Measurements from ENCODE around the gene NHLRC4. TPM values are rescaled to one million over a fixed set of nuclear protein-coding genes. Genes with fewer than 3 reads are reported as not detected.
A peak's percentile ranks its signal among the peaks of the same experiment; 100 is the strongest.

NHLRC4 gene
- total and polyA plus RNA-seq, 2 of the 8 experiments (the other 6 are each of a cell fraction or from before 2014, with no cell fraction given) = 0.60 to 0.76 TPM

DNA sequence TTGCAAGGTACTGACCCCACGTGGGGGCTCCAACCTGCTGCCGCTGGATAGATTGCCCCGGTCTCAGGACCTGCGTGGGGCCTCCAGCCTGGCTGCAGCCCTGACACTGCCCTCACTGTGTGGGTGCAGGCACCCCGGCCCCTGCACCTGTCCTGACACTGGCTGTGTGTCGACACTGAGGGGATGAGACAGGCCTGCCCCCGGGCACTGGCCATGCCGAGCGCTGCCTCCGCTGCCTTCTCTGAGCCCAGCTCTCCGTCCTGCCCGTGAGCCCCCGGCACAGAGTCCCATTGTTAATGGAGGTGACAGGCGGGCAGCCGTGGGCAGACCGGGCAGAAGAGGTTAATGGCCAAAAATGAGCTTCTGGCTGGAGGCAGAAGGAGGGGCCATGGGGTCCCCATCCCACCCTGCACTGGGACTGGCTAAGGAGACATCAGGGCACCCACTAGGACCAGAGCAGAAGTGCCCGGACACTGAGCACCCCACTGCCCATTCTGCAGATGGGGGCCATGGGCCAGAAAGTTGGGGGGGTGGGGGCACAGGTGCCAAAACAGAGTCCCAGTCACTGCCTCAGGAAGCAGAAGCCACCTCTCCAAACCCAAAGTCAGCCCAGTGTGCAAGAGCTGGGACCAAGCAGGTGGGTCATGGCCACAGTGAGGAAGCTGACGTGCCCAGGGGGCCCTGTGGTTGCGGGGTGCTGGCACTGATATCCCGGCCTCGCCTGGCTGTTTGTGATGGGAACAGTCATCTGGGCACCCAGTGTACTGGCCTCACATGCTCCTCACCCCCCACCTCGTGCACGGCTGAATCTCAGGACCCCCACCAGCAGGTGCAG, 9.1 kb upstream of the NHLRC4 start:
- peaks cover 0 to 3% of the 10 kb centered on the region in 2 experiments for H4K20me1 ChIP-seq (replicated peaks in 1 of 2; ENCODE audit: control insufficient read depth in 1 of 2, insufficient read depth in 2 of 2, low read length in 2 of 2)
- peaks cover 22 to 40% (median 32%) of the 10 kb centered on the region in 4 experiments; a peak in 6 of 7 replicates for H3K27me3 ChIP-seq (replicated peaks in 1 of 4; ENCODE audit: control insufficient read depth in 3 of 4, extremely low read depth in 1 of 4, insufficient read depth in 3 of 4, low read length in 3 of 4)
- no peak overlapping the region for H4K5ac ChIP-seq (ENCODE audit: insufficient read length, low read depth, low read length)
- H2BK5ac ChIP-seq (ENCODE audit: low read depth, low read length) = no peak overlapping the region
- no peak overlapping the region for H2AK5ac ChIP-seq (ENCODE audit: low read depth, low read length)
- no peak overlapping the region for H4K91ac ChIP-seq (replicated peaks; ENCODE audit: insufficient read length, low read length)
- no peaks in the 10 kb centered on the region; the same call in 1 of the 2 replicates for H3K79me1 ChIP-seq (ENCODE audit: low read depth, low read length)
- H3K9ac ChIP-seq (replicated peaks in 1 of 4; ENCODE audit: extremely low read depth in 1 of 4, low read depth in 3 of 4, low read length in 3 of 4) = no peak overlapping the region
- H3K18ac ChIP-seq (ENCODE audit: extremely low read depth, low read length) = no peak overlapping the region
- no peaks in the 10 kb centered on the region for H3K9me3 ChIP-seq (ENCODE audit: insufficient read depth in 2 of 2, low read depth in 1 of 2, low read length in 1 of 2)
- no peak overlapping the region for H2BK20ac ChIP-seq (ENCODE audit: low read length)
- FAIRE-seq = no peak
- H3K36me3 ChIP-seq (ENCODE audit: control insufficient read depth in 2 of 4, insufficient read depth in 4 of 4, low read length in 3 of 4) = peaks cover 0 to under 1% (median 0%) of the 10 kb centered on the region in 4 experiments; a peak in 1 of 8 replicates
- no peak overlapping the region for H2BK15ac ChIP-seq (ENCODE audit: low read length)
- H2BK120ac ChIP-seq (replicated peaks; ENCODE audit: low read depth, low read length) = no peak overlapping the region
- no peaks in the 10 kb centered on the region for H3K79me2 ChIP-seq (ENCODE audit: control insufficient read depth in 1 of 2, insufficient read depth in 2 of 2, low read length in 2 of 2)
- 85% methylated on average over 16 of the region's 23 CpGs; no CpG with 5 or more reads in 1 of the 2 experiments for WGBS, 2 experiments (ENCODE audit: extremely low coverage in 1 of 2, insufficient coverage in 1 of 2, insufficient read length in 1 of 2, insufficient replicate concordance in 2 of 2, low coverage in 1 of 2, low lambda C conversion rate in 2 of 2, missing lambda C conversion rate in 1 of 2)
- POLR2A ChIA-PET (ENCODE audit: partially characterized antibody) = interaction anchor here (1.0 to 2.3 kb wide), 4 partner anchors 9 to 132 kb away, joined by 3 to 7 read pairs (median 3); partner anchors contain the start of genes NHLRC4 and RAB11FIP3
- no peak overlapping the region for H2AFZ ChIP-seq (ENCODE audit: low read length)
- H3K56ac ChIP-seq (replicated peaks; ENCODE audit: insufficient read length, low read depth, low read length) = no peak overlapping the region
- no peak overlapping the region for H3K23ac ChIP-seq (ENCODE audit: insufficient read length)
- H2BK12ac ChIP-seq (ENCODE audit: low read depth, low read length) = no peak overlapping the region
- CTCF ChIA-PET (ENCODE audit: partially characterized antibody) = interaction anchor here (0.5 to 3.9 kb wide), 9 partner anchors 8 to 157 kb away, joined by 3 to 21 read pairs (median 4); partner anchors contain the start of genes METRN and NHLRC4
- H3K4me3 ChIP-seq (ENCODE audit: extremely low read depth in 1 of 4, insufficient read depth in 2 of 4, low read depth in 3 of 4, low read length in 4 of 4) = no peak overlapping the region
- no peak overlapping the region for H3K14ac ChIP-seq (ENCODE audit: insufficient read length)
- no peak for DNase-seq (ENCODE audit: low read depth in 1 of 2, low spot score in 2 of 2)
- H3K4me1 ChIP-seq (replicated peaks in 1 of 4; ENCODE audit: control insufficient read depth in 3 of 4, insufficient read depth in 4 of 4, low read length in 3 of 4) = peaks cover 0 to 10% (median 2%) of the 10 kb centered on the region in 4 experiments; a peak in 4 of 7 replicates
- H3K4me2 ChIP-seq (ENCODE audit: insufficient read depth in 1 of 2, low read depth in 2 of 2, low read length in 2 of 2) = no peak overlapping the region
- H3K27ac ChIP-seq (ENCODE audit: low read depth, low read length) = no peak overlapping the region
- no peak for TF ChIP-seq SIX5 (IDR thresholded peaks at IDR 0.05; ENCODE audit: low read depth, low read length)
- peaks cover 9% of the 10 kb centered on the region for H3K23me2 ChIP-seq (ENCODE audit: low read depth, low read length)
- H3K4ac ChIP-seq (replicated peaks; ENCODE audit: insufficient read length, low read depth, low read length) = no peak overlapping the region
- H4K8ac ChIP-seq (ENCODE audit: extremely low read depth, insufficient read depth, low read length) = peak overlapping the region; percentile 85

Measured in H1 (cell line).